RWPE1 (cell line): Measurements from ENCODE around the gene PANK1.

Experiments
- CTCF ChIA-PET: fragments of 350-600 bp; sonication (Branson Sonifier 250); formaldehyde crosslinking; extraction: SDS; loops from one replicate; lab custom pipeline; 2021; lab: Yijun Ruan, JAX
- POLR2A ChIA-PET: fragments of 400-600 bp; formaldehyde crosslinking; extraction: SDS; loops from one replicate; lab custom pipeline; 2020; ENCODE audit warnings: antibody characterized with exemption; ENCODE audit not compliant: low non-redundant PET; lab: Yijun Ruan, JAX
- DNase-seq: peaks from one replicate; pipeline ENCODE4 v3.0.0; 2012; ENCODE audit warnings: low spot score
- H3K27ac ChIP-seq: fragments of 450-650 bp; 2 replicates; pipeline ENCODE4 v1.5.1; 2017
- CTCF ChIP-seq: fragments of 450-650 bp; conservative IDR thresholded peaks from 2 replicates; pipeline ENCODE4 v1.5.1; 2017; ENCODE audit warnings: low read depth, mild to moderate bottlenecking

Gene PANK1

GRCh38 chr10:89537364-89537763, 107.7 kb downstream of the PANK1 start:
- ChIA-PET POLR2A (no interaction called here), CTCF (no interaction called here)
- TF ChIP-seq CTCF = no peak
- no peak overlapping the region for H3K27ac ChIP-seq
- DNase-seq = no peak

- ChIA-PET POLR2A (no interaction called here), CTCF (interaction anchor here (0.5 to 0.6 kb wide), 2 partner anchors 17 to 47 kb away, joined by 3 to 5 read pairs; no protein-coding TSS in a partner anchor)
- no peak for TF ChIP-seq CTCF
- H3K27ac ChIP-seq = 0 out of 2 replicates have a peak overlapping the region, but pooled peaks have one; percentile 8
- no peak for DNase-seq
Measured at GRCh38 chr10:89536013-89536354, 109.1 kb downstream of the PANK1 start.

- peak within 1 kb of the TSS; percentile 8; the same call in 1 of the 2 replicates for H3K27ac ChIP-seq
- CTCF ChIA-PET = interaction anchor here (0.5 to 0.6 kb wide), 2 partner anchors 17 to 47 kb away, joined by 3 to 5 read pairs; no protein-coding TSS in a partner anchor
- DNase-seq = peak; percentile 34
- TF ChIP-seq CTCF = no peak
- POLR2A ChIA-PET = no interaction called here
Measured at GRCh38 chr10:89535171-89536012, 109.7 kb downstream of the PANK1 start, which contains the start of gene SLC16A12. SLC16A12 (minus strand) TSS chr10:89535594; CDS start chr10:89462578, 73,016 bp downstream.

- TF ChIP-seq CTCF = no peak
- H3K27ac ChIP-seq = no peak overlapping the region
- no peak for DNase-seq
- CTCF ChIA-PET = no interaction called here
- POLR2A ChIA-PET = no interaction called here
Measured at GRCh38 chr10:89534826-89535166, 110.2 kb downstream of the PANK1 start.
